ENCODE measurements around the gene NMUR2.

The NMUR2 gene

DNA sequence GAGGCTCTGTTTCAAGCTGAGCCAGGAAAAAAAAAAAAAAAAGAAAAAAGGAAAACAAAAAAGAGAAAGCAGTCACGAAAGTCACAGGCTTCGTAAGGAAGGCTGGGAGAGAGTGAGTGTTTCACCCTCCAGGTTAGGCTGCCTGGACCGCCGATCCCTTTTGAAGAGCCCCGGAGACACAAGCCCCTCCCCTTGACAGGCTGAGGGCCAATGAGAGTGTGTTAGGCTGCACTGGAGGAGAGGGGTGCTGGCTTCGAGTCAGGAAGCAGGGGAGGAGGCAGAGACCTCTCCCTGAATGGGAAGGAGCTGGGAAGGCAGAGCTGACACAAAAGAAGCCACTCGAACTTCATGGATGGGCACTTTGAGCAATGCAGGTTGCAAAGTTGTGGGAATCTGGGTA, at the start of gene NMUR2:
Gene NMUR2, minus strand, starts transcription at position 135 of the 400 bp plus-strand sequence. CDS start 166 bp downstream, outside the sequence.
- DNase-seq = no peak

DNA sequence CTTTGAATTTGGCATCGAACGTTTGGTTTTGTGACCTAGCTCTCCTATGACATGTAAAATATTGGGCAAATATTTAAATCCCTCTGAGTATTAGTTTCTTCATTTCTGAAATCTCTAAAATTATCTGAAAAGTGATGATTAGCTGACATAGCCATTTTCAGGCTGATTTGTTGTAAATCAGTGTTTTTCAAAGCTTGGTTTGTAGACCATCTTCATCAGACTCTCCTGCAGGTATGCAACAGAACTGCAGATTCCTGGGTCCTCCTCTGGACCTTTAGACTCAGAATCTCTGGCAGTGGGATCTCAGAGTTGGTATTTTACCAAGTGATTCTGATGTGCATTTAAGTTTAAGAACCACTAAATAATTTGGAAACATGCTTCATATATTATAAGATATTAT, 38.9 kb upstream of the NMUR2 start:
- no peak for DNase-seq

DNA sequence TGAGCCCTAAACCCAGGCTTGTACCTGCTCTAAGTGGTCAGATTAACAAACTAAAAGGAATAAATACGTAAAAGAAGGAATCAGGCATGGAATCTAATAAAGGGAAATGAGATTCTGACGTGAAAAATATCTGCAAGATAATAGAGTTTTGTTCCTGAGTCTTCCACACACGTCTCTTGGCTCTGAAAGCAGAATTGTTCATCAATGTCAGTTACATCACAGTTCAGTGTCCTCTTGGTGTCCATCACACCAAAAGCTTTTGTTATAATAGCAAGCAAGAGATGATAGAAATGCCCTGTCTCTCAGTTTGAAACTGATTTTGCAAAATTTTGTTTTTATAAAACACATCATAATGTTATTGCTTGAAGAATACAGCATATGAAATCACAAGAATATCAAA, 34.7 kb upstream of the NMUR2 start:
- DNase-seq = no peak

DNA sequence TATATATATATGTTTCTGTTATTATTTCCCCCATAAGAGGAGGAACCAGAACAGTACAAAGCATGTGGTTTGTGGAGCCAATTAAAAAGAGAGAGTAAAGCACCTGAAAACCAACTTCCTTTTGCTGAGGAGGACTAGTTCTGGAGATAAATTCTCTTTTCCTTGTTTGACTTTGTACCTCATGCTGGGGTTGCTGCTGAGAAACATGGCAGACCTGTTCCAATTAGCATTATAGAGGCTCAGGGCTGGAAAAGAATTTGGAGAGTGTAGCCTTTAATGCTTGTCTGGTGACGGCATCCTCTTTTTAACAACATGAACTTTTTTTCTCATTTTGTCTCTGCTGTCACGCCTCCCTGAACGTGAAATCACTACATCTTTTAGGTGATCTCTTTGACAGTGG, 32.8 kb upstream of the NMUR2 start:
- no peak for DNase-seq

DNA sequence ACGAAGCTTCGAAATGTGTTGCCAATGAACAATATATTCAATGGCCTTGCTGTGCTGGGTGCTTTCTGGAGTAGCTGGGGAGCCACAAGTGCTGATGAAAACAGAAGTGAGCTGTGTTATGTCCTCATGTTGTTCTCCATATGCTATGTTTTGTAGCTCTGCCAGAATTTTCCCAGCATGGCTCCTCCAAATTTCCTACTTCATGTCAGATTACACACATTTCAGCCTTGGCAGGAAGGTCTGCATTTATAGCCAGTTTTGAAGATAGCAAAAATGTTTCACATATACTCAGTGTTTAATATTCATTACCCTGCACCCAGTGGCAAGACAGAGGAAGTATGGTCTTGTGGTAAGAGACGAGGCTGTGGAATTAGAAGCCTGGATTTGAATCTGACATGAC, 22.6 kb upstream of the NMUR2 start:
- no peak for DNase-seq

GRCh38 chr5:152425083-152425482, 20.0 kb upstream of the NMUR2 start:
- DNase-seq = no peak

DNA sequence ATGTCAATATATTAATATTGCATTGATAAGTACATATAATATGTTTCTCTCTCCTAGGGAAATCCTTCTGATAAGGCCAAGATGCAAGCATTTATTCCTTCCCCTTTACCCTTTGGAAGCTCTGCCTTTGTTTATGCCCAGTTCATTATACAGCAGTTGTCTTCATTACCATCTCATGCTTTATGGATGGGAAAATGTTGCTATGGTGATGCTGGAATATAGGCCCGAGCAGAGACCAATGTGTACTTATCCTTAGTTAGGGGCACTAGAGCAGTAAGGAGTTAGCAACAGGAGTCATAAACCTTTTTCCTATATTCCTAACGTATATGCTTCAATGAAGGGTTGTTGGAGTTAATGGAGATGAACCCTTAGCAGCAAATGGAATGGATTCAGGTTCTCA, 19.4 kb upstream of the NMUR2 start:
- DNase-seq = no peak

GRCh38 chr5:152422081-152422480, 17.0 kb upstream of the NMUR2 start:
- DNase-seq = no peak

GRCh38 chr5:152412129-152412528, 7.0 kb upstream of the NMUR2 start:
- DNase-seq = no peak

DNA sequence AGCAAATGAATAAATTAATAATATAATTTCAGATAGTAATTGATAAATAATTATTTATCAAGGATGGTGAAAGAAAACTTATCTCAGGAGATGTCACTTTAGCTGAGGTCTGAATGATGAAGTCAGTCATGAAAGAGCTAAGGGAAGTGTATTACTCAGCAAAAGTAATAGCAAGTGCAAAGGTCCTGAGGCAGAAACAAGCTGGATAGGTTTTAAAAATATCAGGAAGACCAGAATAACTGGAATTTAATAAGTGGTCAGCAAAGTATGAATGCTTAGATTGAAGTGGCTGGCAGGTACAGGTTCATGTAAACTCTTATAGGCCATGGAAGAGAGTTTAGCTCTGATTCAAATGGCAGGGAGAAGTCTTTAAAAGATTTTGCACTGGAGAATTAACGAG, 1.0 kb upstream of the NMUR2 start:
- DNase-seq = no peak

GRCh38 chr5:152404494-152404893, 585 bp downstream of the NMUR2 start:
- no peak for DNase-seq

- DNase-seq = no peak
These were observed 2.0 kb downstream of the NMUR2 start for GRCh38 chr5:152403046-152403445.

DNA sequence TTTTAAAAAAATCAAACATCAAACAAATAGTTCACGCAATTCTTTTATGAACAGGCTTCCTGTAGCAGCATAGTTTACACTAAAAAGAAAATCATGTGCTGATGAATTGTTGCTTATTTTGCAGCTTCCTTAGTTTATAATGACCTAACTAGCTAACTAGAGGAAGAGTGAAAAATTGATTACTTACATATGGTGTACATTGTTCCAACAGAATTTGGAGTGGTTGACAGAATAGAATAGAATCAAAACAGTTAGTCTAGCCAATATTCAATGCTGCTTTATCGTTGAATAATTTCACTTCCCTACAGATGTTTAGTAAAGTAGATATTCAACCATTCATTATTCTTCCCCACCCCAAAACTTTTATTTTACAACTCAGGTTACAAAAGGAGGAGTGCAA, 4.2 kb downstream of the NMUR2 start:
- DNase-seq = no peak

DNA sequence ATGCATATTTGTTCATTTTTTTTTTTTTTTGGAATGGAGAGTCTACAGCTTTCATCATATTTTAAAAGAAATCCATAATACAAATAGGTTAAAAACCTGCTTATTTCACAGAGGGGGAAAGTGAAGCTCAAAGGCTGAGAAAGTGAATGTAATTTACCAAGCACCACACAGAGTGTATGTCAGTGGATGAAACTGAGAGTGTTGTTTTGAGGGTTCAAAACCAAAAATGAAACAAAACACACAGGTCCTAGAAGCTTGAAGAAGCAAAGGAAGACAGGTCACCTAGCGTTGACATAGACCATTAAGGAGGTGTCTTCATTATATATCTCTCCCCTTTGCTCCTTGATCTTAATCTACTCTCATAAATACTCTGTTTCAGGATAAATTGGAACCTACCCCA, 7.5 kb downstream of the NMUR2 start:
- DNase-seq = no peak

DNA sequence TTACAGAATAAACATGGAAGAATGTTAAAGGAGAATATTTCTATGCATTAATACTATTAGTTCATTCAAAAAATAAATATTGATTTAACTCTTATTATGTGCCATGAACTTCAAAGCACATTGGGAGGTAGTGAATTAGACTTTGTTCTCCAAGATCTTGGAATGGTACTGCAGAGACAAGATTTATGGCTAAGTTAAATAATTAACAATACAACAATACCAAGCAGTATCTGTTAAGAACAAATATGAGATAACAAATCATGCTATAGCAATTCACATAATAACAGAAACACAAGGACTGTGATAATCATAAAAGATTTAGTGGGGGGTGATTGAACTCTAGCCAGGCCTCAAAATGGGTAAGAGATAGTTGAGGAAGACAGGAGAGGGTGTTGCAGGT, 11.6 kb downstream of the NMUR2 start:
- DNase-seq = no peak

GRCh38 chr5:152389208-152389849, 15.8 kb downstream of the NMUR2 start:
- DNase-seq = no peak

DNA sequence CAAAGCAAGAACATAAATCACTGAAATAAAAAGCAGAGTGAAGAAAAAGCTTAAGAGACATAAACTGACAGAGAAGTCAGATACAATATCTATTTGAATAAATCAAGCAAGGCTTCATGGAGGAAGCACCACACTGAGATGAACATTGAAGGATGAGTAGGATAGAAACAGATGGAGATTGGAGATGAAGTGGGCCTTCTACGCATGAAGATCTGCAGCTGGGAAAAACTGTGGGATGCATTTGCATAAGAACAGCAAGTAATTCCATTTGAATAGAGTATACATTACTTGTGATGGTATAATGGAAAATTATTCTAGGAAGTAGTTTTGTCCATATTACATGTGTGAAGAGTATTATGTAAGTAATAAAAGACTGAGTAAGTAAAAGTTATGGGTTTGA, 16.5 kb downstream of the NMUR2 start:
- no peak for DNase-seq

DNA sequence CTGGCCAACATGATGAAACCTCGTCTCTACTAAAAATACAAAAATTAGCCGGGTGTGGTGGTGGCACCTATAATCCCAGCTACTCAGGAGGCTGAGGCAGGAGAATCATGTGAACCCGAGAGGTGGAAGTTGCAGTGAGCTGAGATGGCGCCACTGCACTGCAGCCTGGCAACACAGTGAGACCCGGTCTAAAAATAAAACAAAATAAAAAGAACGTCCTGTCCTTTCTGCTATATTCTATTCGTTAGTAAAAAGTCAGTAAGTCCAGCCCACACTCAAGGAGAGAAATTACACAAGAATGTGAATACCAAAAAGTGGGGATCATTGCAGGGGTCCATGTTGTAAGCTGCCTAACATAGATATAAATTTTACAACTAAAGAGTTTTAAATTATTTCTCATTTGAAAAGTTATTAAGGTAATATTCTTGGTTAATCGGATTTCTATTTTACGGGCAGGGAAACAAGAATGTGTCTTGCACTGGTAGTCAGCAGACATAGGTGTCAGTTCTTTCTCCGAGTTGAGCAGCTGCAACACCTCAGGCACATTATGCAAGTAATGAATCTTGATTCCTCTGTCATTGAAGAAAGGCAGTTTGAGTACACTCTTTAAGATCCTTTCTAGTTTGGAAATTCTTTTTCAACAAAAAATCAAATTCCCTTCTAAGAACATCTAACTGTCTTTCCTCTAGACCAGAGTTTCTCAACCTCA, 24.5 kb downstream of the NMUR2 start:
- DNase-seq = no peak

- DNase-seq = no peak
These were observed 25.7 kb downstream of the NMUR2 start for GRCh38 chr5:152379331-152379730.

DNA sequence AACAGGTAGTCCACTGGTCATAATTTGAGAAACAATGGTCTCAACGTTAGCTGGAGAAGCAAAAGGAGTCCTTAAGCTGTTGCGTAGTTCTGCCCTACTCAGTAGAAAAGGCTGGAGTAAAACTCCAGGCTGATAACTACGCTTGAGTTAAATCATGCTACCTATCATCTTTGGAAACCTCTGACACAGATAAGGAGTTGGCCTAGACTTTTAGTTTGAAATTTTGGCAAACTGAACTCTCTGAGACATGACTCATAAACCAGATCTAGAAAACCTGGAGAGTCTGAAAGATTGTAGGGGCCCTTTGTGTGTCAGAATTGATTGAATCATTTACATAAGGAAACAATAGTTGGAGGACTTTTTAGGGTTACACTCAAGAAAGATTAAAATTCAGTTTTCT, 26.3 kb downstream of the NMUR2 start:
- DNase-seq = no peak

GRCh38 chr5:152376886-152377285, 28.2 kb downstream of the NMUR2 start:
- DNase-seq = no peak

GRCh38 chr5:152374711-152375275, 30.3 kb downstream of the NMUR2 start:
- DNase-seq = no peak

DNA sequence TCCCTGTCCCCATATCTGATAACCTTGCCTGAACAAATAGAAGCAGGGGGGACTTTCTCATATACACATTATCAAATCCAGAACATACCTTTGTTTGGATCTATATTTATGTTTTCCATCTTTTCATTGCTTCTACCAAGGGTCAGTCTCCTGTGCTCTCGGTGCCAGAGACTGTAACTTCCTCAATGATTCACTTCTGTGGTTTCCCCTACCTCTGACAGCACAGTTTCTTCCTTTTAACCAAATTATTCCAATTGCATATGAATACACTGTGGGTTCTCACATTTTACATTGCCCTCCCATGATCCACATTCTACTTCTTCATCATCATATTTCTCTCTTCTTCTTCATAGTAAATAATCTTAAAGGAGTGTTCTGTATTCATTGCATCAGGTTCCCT, 32.2 kb downstream of the NMUR2 start:
- no peak for DNase-seq

- no peak for DNase-seq
These were observed 35.8 kb downstream of the NMUR2 start for GRCh38 chr5:152369298-152369697.

- no peak for DNase-seq
These were observed 37.5 kb downstream of the NMUR2 start for GRCh38 chr5:152367554-152367953.

All from NCI-H1105 (cell line).